Right renal cortex interstitium (tissue), 3 donors: ENCODE results near the gene JAKMIP3. TPM values are rescaled to one million over a fixed set of nuclear protein-coding genes. Genes with fewer than 3 reads are reported as not detected.

Experiments
- DNase-seq, 3 donors: peaks; one replicate each; pipeline ENCODE4 v3.0.0-alpha.2; 2013; ENCODE audit warnings: low read depth in 3 of 3, low spot score in 2 of 3
- polyA plus RNA-seq, 3 donors: library from polyadenylated mRNA; unstranded; fragments of 120-200 nt; gene quantifications; one replicate each; pipeline ENCODE4 v1.2.1, GENCODE V29; 2013; ENCODE audit not compliant: insufficient read length in 3 of 3

The JAKMIP3 gene
- polyA plus RNA-seq, 3 donors = 0.15 to 0.18 (median 0.16) TPM

- DNase-seq = no peak
Observed at GRCh38 chr10:132097609-132098377, 32.0 kb downstream of the JAKMIP3 start.

DNA sequence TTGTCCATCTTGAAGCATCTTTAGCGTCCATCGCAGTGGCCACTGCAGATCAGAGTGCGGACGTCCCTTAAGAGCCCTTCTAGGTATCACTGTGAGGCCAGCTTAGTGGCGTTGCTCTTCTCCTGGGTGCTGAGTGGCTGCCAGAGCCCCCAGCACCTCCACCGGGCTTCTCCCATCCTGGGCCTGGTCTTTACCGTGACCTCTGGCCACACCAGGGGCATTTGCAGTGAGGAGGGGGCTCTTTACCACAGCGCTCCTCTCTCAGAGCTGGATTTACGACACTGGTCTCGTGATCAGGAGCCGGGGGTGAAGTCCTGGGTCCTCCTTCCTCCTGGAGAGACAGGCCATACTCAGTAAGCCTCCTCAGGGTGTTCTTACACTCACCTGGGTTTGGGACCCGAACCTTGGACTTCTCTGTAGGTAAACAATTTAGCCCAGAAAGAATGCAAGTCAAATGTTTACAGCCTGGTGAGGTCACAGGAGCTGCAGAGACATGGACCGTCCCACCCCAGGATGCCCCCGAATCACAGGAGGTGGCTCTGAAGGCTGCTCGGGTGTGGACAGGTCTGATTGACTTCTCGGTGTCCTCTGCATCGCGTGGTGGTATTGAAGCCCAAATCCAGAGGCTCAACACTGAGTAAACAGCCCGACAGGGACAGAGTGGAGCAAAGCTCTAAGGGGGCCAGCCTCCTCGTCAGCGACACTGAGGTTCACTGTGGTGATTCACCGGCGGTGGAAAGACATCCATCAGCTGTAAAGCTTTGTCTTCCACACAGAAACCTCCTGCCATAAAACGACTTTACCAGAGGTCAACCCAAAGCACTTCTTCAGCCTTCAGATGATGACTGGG lies 33.0 kb downstream of the JAKMIP3 start:
- DNase-seq = no peak

DNA sequence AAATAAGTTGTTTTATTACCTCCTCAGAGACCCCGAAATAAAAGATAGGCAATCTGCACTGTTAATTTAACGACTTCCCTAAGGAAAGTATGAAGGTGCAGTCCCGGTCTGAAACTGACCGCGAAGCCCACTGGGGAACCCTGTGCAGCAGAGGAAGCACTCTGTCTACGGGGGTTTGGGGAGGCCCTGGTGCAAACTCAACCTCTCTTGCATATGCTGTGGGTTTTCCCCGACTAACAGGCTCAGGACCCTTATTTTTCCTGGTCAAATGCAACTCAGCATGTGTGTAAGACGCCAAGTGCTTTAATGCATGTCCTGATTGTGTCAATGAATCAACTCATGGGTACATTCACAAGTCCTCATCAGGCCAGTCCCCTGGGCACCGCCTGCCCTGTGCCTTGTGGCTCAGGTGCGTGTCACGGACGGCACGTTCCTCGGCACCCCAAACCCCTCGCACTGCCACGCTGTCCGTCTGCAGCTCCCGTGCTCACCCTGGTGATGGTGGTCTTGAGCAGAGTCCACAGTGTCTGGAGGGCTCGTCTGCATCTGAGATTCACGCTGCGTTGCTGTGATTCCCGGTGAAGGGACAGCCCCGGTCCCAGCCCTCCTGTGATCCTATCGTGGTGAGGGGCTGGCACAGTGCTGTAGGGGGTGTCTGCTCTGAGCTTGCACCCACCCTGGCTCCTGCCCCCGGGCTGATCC lies 33.8 kb downstream of the JAKMIP3 start:
- DNase-seq = no peak

DNA sequence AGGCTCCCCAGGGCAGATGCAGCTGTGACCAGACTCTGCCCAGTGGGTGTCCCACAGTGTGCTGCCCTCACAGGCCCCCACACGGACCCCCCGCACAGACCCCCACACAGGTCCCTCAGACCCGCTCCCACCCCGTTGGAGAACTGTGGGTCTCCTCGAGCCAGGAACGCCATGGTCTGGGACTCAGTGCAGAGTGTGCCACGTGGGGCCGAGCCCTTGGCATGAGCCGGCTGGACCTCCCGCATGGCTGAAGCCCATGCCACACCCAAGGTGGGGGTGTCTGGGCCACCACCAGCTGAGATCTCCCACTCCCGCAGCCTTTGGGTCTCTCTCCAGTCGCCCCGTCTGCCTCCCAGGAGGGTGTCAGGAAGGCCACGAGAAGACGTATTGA lies 34.3 kb downstream of the JAKMIP3 start:
- no peak for DNase-seq

DNA sequence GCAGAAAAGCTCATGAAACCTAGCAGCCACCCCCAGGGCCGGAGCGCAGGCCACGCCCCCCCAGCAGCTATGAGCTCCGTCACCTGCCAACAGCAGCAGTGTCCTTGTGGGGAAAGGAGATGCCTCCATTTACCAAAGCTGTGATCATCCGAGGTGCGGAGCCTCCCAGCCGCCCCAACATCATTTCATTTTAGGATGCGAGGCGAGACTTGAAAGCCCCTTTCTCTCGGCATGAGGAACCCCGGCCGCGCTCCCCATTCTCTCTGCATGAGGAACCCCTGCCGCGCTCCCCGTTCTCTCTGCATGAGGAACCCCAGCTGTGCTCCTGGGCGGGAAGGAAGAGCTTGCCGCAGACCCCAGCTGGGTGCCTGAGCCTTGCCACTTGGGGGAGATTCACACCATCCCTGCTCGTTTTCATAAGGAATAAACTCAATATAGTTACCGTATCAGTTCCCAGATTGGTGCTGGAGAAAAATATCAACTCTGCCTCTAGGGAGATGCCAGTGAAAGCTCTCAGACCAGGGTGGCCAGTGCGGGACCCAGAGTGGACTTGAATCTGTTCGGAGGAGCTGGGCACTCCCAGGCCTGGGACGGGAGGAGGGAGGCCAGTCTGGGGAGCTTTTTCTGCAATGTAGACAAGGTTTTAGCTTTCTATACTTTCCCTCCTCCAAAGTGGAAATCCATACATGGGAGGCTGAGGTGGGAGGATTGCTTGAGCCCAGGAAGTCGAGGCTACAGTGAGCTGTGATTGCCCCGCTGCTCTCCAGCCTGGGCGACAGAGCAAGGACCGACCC lies 35.0 kb downstream of the JAKMIP3 start:
- no peak for DNase-seq

- no peak for DNase-seq
Observed at GRCh38 chr10:132101529-132101928, 35.8 kb downstream of the JAKMIP3 start.

DNA sequence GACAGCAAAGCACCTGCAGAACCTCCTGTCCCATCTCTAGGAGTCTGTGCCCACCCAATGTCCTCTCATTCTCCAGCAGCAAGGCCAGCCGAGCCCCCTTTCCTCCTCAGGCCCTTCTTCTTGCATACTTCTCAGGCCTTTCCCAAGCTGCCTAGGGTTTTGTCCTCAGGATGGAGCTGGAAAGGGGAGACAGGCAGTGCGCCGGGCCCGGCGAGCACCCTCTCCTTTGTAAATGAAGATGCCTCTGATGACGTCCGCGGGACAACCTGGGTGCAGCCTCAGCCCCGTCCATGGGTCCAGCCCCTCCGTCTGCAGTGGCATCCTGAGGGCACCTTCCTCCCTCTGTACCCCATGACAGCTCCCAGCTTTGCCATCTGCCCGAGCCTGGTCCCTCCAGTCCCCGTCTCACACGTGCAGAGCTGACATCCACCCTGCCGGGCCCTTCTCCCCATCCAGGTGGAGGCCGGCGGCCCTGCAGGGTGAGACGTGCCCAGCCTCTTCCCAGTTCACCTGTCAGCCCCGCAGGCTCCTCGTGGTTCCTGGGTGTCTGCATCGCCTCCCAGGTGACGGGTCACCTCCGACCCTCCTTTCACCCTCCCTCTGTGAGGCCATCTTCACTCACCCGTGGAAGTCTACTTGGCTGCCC lies 36.4 kb downstream of the JAKMIP3 start:
- DNase-seq = no peak

- no peak for DNase-seq
Observed at GRCh38 chr10:132102717-132103110, 37.0 kb downstream of the JAKMIP3 start.

- DNase-seq = no peak
Observed at GRCh38 chr10:132103116-132103910, 37.6 kb downstream of the JAKMIP3 start.

DNA sequence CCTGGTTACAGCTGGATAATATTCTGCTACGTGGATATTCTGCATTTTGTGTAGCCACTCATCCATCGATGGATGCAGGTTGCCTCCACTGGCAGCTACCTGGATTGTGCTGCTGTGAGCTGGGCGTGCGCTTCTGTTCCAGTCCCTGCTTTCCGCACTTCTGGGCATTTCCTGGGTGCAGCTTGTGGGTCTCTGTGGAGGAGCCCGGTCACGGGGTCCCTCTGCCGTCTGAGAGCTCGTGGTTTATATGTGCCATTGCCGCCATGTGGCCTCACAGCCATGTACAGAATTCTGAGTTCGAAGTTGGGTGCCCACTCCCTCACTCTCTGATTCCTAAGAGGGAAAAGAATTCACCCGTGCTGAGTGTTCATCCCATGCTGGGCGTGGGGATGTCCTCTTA lies 38.3 kb downstream of the JAKMIP3 start:
- DNase-seq = no peak

DNA sequence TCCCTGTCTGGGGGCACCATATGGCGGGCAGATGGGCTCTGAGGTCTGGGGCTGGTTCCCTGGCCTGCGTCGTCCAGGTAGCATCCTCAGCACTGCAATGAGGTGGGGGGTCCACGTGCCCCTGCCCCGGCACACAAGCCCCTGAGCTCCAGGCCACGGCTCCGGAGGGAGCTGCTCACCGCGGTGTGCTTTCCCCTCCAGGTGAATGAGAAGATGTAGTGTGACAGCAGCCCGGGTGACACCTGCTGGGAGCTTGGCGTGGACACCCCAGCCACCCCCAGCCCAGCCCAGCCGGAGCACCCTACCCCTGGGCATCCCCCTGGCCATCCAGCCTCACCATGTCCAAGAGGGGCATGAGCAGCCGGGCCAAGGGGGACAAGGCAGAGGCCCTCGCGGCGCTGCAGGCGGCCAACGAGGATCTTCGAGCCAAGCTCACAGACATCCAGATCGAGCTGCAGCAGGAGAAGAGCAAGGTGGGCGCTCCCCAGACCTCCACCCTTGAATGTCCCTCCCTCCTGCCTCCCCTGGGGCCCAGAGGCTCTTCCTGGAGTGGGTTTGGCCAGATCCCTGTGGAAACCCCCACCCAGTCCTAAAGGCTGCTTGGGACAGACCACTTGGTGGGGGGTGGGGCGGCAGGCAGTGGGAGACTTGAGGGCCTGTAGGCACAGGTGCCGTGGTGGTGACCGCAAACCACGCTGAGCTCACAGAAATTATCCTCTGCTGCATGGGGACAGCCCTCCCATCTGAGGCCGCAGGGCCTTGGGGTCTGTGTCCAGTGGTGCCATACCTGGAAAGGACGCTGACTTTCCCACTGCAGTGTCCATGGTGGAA lies 38.9 kb downstream of the JAKMIP3 start:
- DNase-seq = no peak

GRCh38 chr10:132105302-132105995 lies 39.7 kb downstream of the JAKMIP3 start:
- DNase-seq = no peak

GRCh38 chr10:132106431-132106830 lies 40.7 kb downstream of the JAKMIP3 start:
- no peak for DNase-seq

DNA sequence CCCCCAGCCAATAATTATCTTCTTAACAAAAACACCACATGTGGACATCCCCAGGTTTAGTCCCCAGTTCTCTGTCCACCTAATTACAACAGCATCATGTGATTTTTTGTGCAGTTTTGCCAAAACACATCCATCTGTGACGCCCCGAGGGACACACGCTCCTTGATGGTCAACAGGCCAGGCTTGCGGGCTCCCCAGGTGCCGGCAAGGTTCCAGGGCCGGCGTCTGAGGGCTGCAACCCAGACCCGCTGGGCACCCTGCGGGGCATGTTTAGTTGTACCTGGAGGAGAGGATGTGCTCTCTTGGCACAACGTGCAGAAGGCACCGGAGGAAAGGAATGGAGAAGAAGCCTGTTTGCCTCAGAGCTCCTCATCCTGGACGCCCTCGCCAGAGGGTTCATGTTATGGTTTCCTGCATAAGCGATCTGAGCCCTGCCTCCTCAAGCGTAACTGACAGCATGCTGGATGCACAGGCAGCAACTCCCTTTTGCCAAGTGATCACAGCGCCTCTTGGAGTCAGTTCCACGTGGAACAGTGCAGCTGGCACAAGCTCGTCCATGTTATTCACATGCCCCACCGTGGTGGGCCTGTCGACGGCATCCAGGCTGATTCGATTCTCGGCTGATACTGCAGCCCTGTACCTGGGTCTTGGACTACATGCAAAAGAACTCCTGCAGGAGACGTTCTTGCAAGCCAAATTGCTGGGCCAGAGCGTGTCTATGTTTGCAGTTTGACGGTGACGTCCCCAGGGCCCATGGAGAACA lies 41.6 kb downstream of the JAKMIP3 start:
- DNase-seq = peak; percentile 16 to 53 (median 27)

DNA sequence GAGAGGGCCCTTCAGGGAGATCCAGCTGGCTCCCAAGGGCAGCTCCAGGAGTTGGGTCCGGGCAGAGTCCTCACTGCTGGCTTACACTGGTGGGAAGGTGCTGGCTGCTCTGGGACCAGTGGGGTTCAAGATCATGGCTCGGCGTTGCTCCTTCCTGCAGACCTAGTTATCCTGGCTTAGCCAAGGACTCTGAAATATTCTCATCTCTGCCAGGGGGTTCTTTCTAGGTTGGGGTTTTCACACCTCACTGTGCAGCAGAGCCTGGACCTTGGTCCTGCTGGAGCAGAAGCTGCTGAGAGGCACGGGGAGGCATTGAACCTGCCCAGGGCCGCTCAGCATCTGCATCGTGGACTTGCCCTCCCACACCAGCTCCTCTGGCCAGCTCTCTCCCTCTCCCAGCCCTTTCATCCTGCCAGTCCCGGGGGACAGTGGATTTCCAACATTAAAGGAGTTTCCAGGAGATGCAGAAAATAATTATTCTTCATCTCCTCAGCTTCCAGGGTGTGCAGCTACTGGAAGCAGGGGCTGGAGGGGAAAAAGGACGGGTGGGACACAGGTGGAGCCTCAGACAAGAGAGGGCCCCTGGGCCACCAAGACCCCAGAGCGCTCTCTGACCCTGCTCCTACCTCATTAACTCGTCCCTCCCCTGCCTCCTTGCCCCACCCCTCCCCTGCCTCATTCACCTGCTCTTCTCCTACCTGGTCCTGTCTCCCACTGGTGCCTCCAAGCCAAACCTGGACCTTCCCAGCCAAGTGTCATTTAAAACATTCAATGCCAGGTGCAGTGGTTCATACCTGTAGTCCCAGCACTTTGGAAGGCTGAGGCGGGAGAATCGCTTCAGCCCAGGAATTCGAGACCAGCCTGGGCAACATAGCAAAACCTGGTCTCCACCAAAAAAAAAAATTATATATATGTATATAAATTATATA lies 42.5 kb downstream of the JAKMIP3 start:
- DNase-seq = no peak
